Peyer's patch (tissue), 4 donors: Measurements from ENCODE around the gene ABRAXAS1. TPM values are rescaled to one million over a fixed set of nuclear protein-coding genes. Genes with fewer than 3 reads are reported as not detected.

ENCODE experiments used
- DNase-seq, 3 donors: peaks; one replicate each; pipeline ENCODE4 v3.0.0-alpha.2; 2017 to 2019
- H3K27ac ChIP-seq, 4 donors: fragments of 200-600 bp; sonication (generic); one replicate each; pipeline ENCODE4 v1.5.1; 2016 to 2019
- H3K27me3 ChIP-seq, 2 donors: fragments of 200-600 bp; sonication (generic); one replicate each; pipeline ENCODE4 v1.5.1; 2019
- H3K36me3 ChIP-seq, 3 donors: fragments of 200-600 bp; sonication (generic); one replicate each; pipeline ENCODE4 v1.5.1; 2016 to 2019
- H3K4me1 ChIP-seq, 4 donors: fragments of 200-600 bp; sonication (generic); one replicate each; pipeline ENCODE4 v1.5.1; 2016 to 2019
- H3K4me3 ChIP-seq, 4 donors: fragments of 200-600 bp; sonication (generic); 1 replicate in 3 of 4; 2 replicates in 1 of 4; pipeline ENCODE4 v1.5.1; 2016 to 2019; ENCODE audit warnings: mild to moderate bottlenecking in 1 of 4
- H3K9me3 ChIP-seq, 4 donors: fragments of 200-600 bp; sonication (generic); one replicate each; pipeline ENCODE4 v1.5.1; 2016 to 2019; ENCODE audit warnings: mild to moderate bottlenecking in 1 of 4
- CTCF ChIP-seq, 6 experiments: fragments of 450-650 bp in 4 of 6; fragments of 200-600 bp in 2 of 6; sonication (generic) in 1 of 6; IDR thresholded peaks; one replicate each; pipeline ENCODE4 v1.5.1; 2017 to 2019; ENCODE audit warnings: antibody characterized with exemption in 6 of 6, mild to moderate bottlenecking in 3 of 6, moderate library complexity in 1 of 6
- POLR2A ChIP-seq, 2 donors: fragments of 450-650 bp; IDR thresholded peaks; one replicate each; pipeline ENCODE4 v1.5.1; 2017; ENCODE audit warnings: antibody characterized with exemption in 2 of 2, mild to moderate bottlenecking in 2 of 2, moderate library complexity in 2 of 2
- total RNA-seq, 4 donors: library from RNA; depleted of rRNA; stranded (reverse); fragments of >200 nt; gene quantifications; one replicate each; pipeline ENCODE4 v1.1.0, GENCODE V29; 2016

The ABRAXAS1 gene
- total RNA-seq, 4 donors from 2014 or later: 3.7 to 10.7 (median 7.6) TPM

- H3K27me3 ChIP-seq: no peaks in the 10 kb centered on the region
- no peaks in the 10 kb centered on the region for H3K36me3 ChIP-seq
- H3K9me3 ChIP-seq: no peaks in the 10 kb centered on the region
- DNase-seq: peak in 1 of 3 donors; percentile 55
- no peaks in the 10 kb centered on the region for H3K4me1 ChIP-seq
- no peak for TF ChIP-seq POLR2A (IDR thresholded peaks at IDR 0.05)
- peak; percentile 41 to 76 (median 63) for TF ChIP-seq CTCF (IDR thresholded peaks at IDR 0.05)
- no peak overlapping the region for H3K27ac ChIP-seq
- H3K4me3 ChIP-seq: no peak overlapping the region
Observed at GRCh38 chr4:83490876-83491450, 6.1 kb upstream of the ABRAXAS1 start.

- no peak overlapping the region for H3K4me3 ChIP-seq
- no peak overlapping the region for H3K27ac ChIP-seq
- TF ChIP-seq CTCF (IDR thresholded peaks at IDR 0.05) (no peak), POLR2A (IDR thresholded peaks at IDR 0.05) (no peak)
- no peaks in the 10 kb centered on the region for H3K9me3 ChIP-seq
- no peaks in the 10 kb centered on the region for H3K27me3 ChIP-seq
- H3K36me3 ChIP-seq: no peaks in the 10 kb centered on the region
- H3K4me1 ChIP-seq: peaks cover 0 to 4% (median 0%) of the 10 kb centered on the region in 4 donors
- no peak for DNase-seq
Observed at GRCh38 chr4:83489711-83490326, 4.9 kb upstream of the ABRAXAS1 start.

GRCh38 chr4:83486457-83487129 is 1.7 kb upstream of the ABRAXAS1 start:
- H3K4me1 ChIP-seq: peaks cover 0 to 9% (median 0%) of the 10 kb centered on the region in 4 donors
- no peak for DNase-seq

GRCh38 chr4:83473966-83474365 is 10.9 kb downstream of the ABRAXAS1 start:
- Histone ChIP-seq H3K9me3 (no peaks in the 10 kb centered on the region), H3K36me3 (peaks cover 0 to 19% (median 0%) of the 10 kb centered on the region in 3 donors), H3K4me3 (no peak overlapping the region), H3K4me1 (no peaks in the 10 kb centered on the region), H3K27me3 (no peaks in the 10 kb centered on the region), H3K27ac (no peak overlapping the region)
- TF ChIP-seq CTCF (IDR thresholded peaks at IDR 0.05) (no peak), POLR2A (IDR thresholded peaks at IDR 0.05) (no peak)
- DNase-seq: no peak

More at GRCh38 chr4:83486457-83487129, 1.7 kb upstream of the ABRAXAS1 start:
- Histone ChIP-seq H3K9me3 (no peaks in the 10 kb centered on the region), H3K36me3 (no peaks in the 10 kb centered on the region), H3K4me3 (no peak overlapping the region), H3K27me3 (no peaks in the 10 kb centered on the region), H3K27ac (no peak overlapping the region)
- TF ChIP-seq CTCF (IDR thresholded peaks at IDR 0.05) (no peak), POLR2A (IDR thresholded peaks at IDR 0.05) (no peak)

- peaks cover 0 to 23% (median 0%) of the 10 kb centered on the region in 3 donors for H3K36me3 ChIP-seq
- no peak overlapping the region for H3K27ac ChIP-seq
- no peaks in the 10 kb centered on the region for H3K4me1 ChIP-seq
- no peaks in the 10 kb centered on the region for H3K27me3 ChIP-seq
- H3K4me3 ChIP-seq: no peak overlapping the region
- TF ChIP-seq CTCF (IDR thresholded peaks at IDR 0.05) (no peak), POLR2A (IDR thresholded peaks at IDR 0.05) (no peak)
- DNase-seq: no peak
- no peaks in the 10 kb centered on the region for H3K9me3 ChIP-seq
Observed at GRCh38 chr4:83473423-83473822, 11.5 kb downstream of the ABRAXAS1 start.
